WI38 (cell line): ENCODE data around the gene WDR91.

Source experiments
- H3K4me3 ChIP-seq: 2 replicates; pipeline ENCODE4 v1.5.1; 2011; ENCODE audit warnings: low read depth, mild to moderate bottlenecking, control low read depth, low read length
- TF ChIP-seq, protein P1 (sequence below): IDR thresholded peaks from 2 replicates; pipeline ENCODE4 v1.5.1; 2012; ENCODE audit warnings: low read depth, mild to moderate bottlenecking, control low read depth, low read length

Gene WDR91

GRCh38 chr7:135197343-135197742 lies 14.0 kb downstream of the WDR91 start:
- TF ChIP-seq, protein P1, sequence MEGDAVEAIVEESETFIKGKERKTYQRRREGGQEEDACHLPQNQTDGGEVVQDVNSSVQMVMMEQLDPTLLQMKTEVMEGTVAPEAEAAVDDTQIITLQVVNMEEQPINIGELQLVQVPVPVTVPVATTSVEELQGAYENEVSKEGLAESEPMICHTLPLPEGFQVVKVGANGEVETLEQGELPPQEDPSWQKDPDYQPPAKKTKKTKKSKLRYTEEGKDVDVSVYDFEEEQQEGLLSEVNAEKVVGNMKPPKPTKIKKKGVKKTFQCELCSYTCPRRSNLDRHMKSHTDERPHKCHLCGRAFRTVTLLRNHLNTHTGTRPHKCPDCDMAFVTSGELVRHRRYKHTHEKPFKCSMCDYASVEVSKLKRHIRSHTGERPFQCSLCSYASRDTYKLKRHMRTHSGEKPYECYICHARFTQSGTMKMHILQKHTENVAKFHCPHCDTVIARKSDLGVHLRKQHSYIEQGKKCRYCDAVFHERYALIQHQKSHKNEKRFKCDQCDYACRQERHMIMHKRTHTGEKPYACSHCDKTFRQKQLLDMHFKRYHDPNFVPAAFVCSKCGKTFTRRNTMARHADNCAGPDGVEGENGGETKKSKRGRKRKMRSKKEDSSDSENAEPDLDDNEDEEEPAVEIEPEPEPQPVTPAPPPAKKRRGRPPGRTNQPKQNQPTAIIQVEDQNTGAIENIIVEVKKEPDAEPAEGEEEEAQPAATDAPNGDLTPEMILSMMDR = no peak
- no peak overlapping the region for H3K4me3 ChIP-seq

GRCh38 chr7:135195968-135196629 lies 15.2 kb downstream of the WDR91 start:
- H3K4me3 ChIP-seq = no peak overlapping the region
- TF ChIP-seq, protein P1 = no peak

GRCh38 chr7:135195156-135195555 lies 16.2 kb downstream of the WDR91 start:
- TF ChIP-seq, protein P1 = no peak
- H3K4me3 ChIP-seq = no peak overlapping the region

DNA sequence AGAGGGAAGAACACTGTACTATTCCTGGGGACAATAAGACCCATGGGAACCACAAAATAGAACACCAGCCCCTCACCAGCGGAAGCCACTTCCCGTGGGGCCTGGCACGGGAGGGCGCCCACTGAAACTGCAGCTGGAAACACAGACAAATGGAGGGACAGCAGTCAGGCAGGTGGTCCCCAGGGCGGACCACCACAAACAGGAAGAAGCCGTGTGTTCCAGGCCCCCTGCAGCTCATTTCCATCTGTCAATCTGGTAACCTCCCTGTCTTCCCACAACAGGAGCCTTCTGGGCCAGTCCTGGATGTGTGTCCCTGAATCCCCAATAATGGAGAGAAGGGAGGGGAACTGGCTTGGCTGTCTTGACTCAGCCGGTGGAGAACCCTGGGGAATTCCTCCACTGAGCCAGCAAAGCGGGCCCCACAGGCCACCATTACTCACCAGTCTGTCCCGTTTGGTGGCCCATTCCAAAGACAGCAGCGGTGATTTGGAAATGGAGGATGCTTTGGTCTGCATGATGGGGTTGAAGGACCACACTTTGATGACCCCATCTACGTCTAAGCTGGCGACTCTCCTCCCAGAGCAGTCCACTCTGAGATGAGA lies 16.7 kb downstream of the WDR91 start:
- TF ChIP-seq, protein P1 = no peak

DNA sequence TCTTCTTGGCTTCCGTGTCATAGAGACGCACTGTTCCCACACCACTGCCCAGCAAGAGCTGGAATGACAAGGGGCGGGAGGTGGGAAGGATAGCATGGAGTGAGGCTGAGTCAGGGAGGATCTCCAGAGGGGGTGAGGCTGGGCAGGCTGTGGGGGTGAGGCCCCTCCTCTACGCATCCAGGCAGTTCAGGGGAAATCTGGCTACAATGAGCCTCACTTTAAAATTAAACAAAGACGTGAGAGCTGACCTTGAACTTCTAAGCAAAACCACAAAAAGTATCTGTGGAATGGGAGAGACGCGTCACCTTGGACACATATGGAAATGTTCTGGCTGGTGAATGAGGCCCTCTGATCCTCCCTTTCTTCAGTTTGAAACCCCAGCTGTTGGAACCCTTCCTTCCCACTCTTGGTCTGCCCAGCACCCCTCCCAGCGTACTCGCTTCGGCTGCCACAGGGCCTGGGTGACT lies 17.7 kb downstream of the WDR91 start:
- TF ChIP-seq, protein P1 = no peak

More for the DNA sequence above, 16.7 kb downstream of the WDR91 start:
- H3K4me3 ChIP-seq = no peak overlapping the region

GRCh38 chr7:135192914-135193536 lies 18.3 kb downstream of the WDR91 start:
- TF ChIP-seq, protein P1 = no peak
- no peak overlapping the region for H3K4me3 ChIP-seq

More for the DNA sequence above, 17.7 kb downstream of the WDR91 start:
- no peak overlapping the region for H3K4me3 ChIP-seq

- H3K4me3 ChIP-seq = no peak overlapping the region
- TF ChIP-seq, protein P1 = no peak
Observed at GRCh38 chr7:135190703-135191102, 20.6 kb downstream of the WDR91 start.
